HepG2 (cell line): ENCODE data around the gene MORN1. TPM values are rescaled to one million over a fixed set of nuclear protein-coding genes. Genes with fewer than 3 reads are reported as not detected.

Source experiments
- ATAC-seq: fragments of 200-7000 bp; cut with Tn5 transposase; 3 replicates; pipeline ENCODE4 v1.9.1; 2020; ENCODE audit warnings: mild to moderate bottlenecking, moderate library complexity
- BruUV-seq: library from RNA; stranded (reverse); fragments of 400-500 nt; replicated peaks from 2 replicates; lab custom pipeline; 2021; lab: Mats Ljungman, UMichigan
- CTCF ChIA-PET: fragments of 300-600 bp; formaldehyde crosslinking; extraction: SDS; loops from one replicate; lab custom pipeline; 2021; ENCODE audit warnings: low total read pairs, inconsistent platforms, low intra/inter-chr PET ratio; lab: Yijun Ruan, JAX
- POLR2A ChIA-PET: fragments of 350-600 bp; sonication (Branson Sonifier 250); formaldehyde crosslinking; loops from one replicate; lab custom pipeline; 2020; ENCODE audit warnings: antibody characterized with exemption, inconsistent platforms; lab: Yijun Ruan, JAX
- DNase-seq: peaks from one replicate; pipeline ENCODE4 v3.0.0-alpha.2; 2015; ENCODE audit warnings: low spot score
- FAIRE-seq: peaks from 3 replicates; lab custom pipeline; 2011; peaks lifted over from hg19 to GRCh38; lab: Jason Lieb, UNC
- H2AFZ ChIP-seq: one replicate; pipeline ENCODE4 v1.6.1; 2011; ENCODE audit warnings: low read length, inconsistent platforms
- H3K27ac ChIP-seq: fragments of 300-600 bp; 3 replicates; pipeline ENCODE4 v1.8.0; 2011; ENCODE audit warnings: mixed run types, mild to moderate bottlenecking, mixed read lengths, low read length, inconsistent platforms; ENCODE audit not compliant: insufficient read depth; ENCODE audit errors: extremely low read length
- H3K27me3 ChIP-seq, 2 experiments: fragments of 200-600 bp in 1 of 2; 2 replicates in 1 of 2; 3 replicates in 1 of 2; pipeline versions ENCODE4 v1.6.0 to v1.8.0; 2011; ENCODE audit warnings: low read length in 2 of 2, mild to moderate bottlenecking in 2 of 2, moderate library complexity in 2 of 2, inconsistent platforms in 1 of 2; ENCODE audit not compliant: insufficient read depth in 2 of 2, control insufficient read depth in 1 of 2
- H3K36me3 ChIP-seq, 2 experiments: fragments of 200-600 bp in 1 of 2; replicated peaks in 1 of 2; 2 replicates in 1 of 2; 3 replicates in 1 of 2; pipeline versions ENCODE4 v1.5.1 to v1.8.0; 2011; ENCODE audit warnings: low read length in 2 of 2, inconsistent platforms in 1 of 2; ENCODE audit not compliant: insufficient read depth in 2 of 2, control insufficient read depth in 1 of 2
- H3K4me1 ChIP-seq: 2 replicates; pipeline ENCODE4 v1.5.1; 2012; ENCODE audit warnings: low read length, inconsistent platforms; ENCODE audit not compliant: insufficient read depth
- H3K4me2 ChIP-seq: 2 replicates; pipeline ENCODE4 v1.6.0; 2011; ENCODE audit warnings: low read depth, low read length, inconsistent platforms
- H3K4me3 ChIP-seq, 3 experiments: fragments of 200-600 bp in 1 of 3; sonication (generic), shearing (Covaris generic) in 1 of 3; replicated peaks in 1 of 3; 2 replicates each; pipeline ENCODE4 v1.5.1; 2011 to 2016; ENCODE audit warnings: low read length in 3 of 3, inconsistent platforms in 2 of 3, low read depth in 2 of 3, mild to moderate bottlenecking in 2 of 3, control low read depth in 1 of 3, mixed read lengths in 1 of 3; ENCODE audit not compliant: insufficient read depth in 1 of 3
- H3K79me2 ChIP-seq: one replicate; pipeline ENCODE4 v1.6.1; 2011; ENCODE audit warnings: low read length, inconsistent platforms; ENCODE audit not compliant: insufficient read depth
- H3K9ac ChIP-seq: 2 replicates; pipeline ENCODE4 v1.6.0; 2011; ENCODE audit warnings: mild to moderate bottlenecking, low read depth, low read length, inconsistent platforms; ENCODE audit not compliant: insufficient read depth
- H3K9me3 ChIP-seq: 2 replicates; pipeline ENCODE4 v1.5.1; 2012; ENCODE audit warnings: mild to moderate bottlenecking, low read length
- H4K20me1 ChIP-seq: 2 replicates; pipeline ENCODE4 v1.6.0; 2011; ENCODE audit warnings: inconsistent platforms, mild to moderate bottlenecking, low read length, moderate library complexity; ENCODE audit not compliant: insufficient read depth
- AGO2 ChIP-seq: fragments of 200-400 bp; formaldehyde crosslinking; optimal IDR thresholded peaks from 2 replicates; pipeline ENCODE3; 2017; ENCODE audit warnings: mild to moderate bottlenecking, low read depth, low read length, moderate library complexity
- AHR ChIP-seq: IDR thresholded peaks from 2 replicates; pipeline ENCODE4 v1.6.1; 2018; ENCODE audit warnings: missing genetic modification reagents, missing compliant biosample characterization
- ATF7 ChIP-seq, 2 experiments: fragments of 450-650 bp in 1 of 2; sonication (generic) in 1 of 2; formaldehyde crosslinking in 1 of 2; IDR thresholded peaks; 2 replicates each; pipeline versions ENCODE4 v1.4.0 to v1.6.1; 2016 to 2020; ENCODE audit warnings: antibody characterized with exemption in 1 of 2, mild to moderate bottlenecking in 1 of 2, missing genetic modification reagents in 1 of 2
- ATF7-NPFF ChIP-seq: sonication (generic); formaldehyde crosslinking; IDR thresholded peaks from 2 replicates; pipeline ENCODE4 v1.8.1; 2023; ENCODE audit warnings: mild to moderate bottlenecking, low read depth, missing genetic modification reagents, moderate library complexity
- FOSL1 ChIP-seq: sonication (generic); formaldehyde crosslinking; IDR thresholded peaks from 2 replicates; pipeline ENCODE4 v1.9.0; 2021; ENCODE audit warnings: missing genetic modification reagents, borderline replicate concordance
- HES4 ChIP-seq: sonication (generic); formaldehyde crosslinking; IDR thresholded peaks from 2 replicates; pipeline ENCODE4 v1.9.0; 2021; ENCODE audit warnings: mild to moderate bottlenecking, missing genetic modification reagents, borderline replicate concordance
- HNRNPL ChIP-seq: fragments of 200-400 bp; formaldehyde crosslinking; IDR thresholded peaks from 2 replicates; pipeline ENCODE4 v1.6.1; 2017; ENCODE audit warnings: mild to moderate bottlenecking, low read depth, low read length
- NBN ChIP-seq: fragments of 450-650 bp; conservative IDR thresholded peaks from 2 replicates; pipeline ENCODE4 v1.6.1; 2017
- RBM22 ChIP-seq: fragments of 200-400 bp; formaldehyde crosslinking; optimal IDR thresholded peaks from 2 replicates; pipeline ENCODE3; 2017; ENCODE audit warnings: mild to moderate bottlenecking, low read length, moderate library complexity
- RXRA ChIP-seq: sonication (generic); formaldehyde crosslinking; IDR thresholded peaks from 2 replicates; pipeline ENCODE4 v1.5.1; 2020; ENCODE audit warnings: missing genetic modification reagents
- TARDBP ChIP-seq: sonication (generic); formaldehyde crosslinking; IDR thresholded peaks from 2 replicates; pipeline ENCODE4 v1.8.0; 2022; ENCODE audit warnings: mild to moderate bottlenecking, missing genetic modification reagents
- TOE1 ChIP-seq: sonication (generic); formaldehyde crosslinking; IDR thresholded peaks from 2 replicates; pipeline ENCODE4 v1.4.0; 2020; ENCODE audit warnings: mild to moderate bottlenecking, missing genetic modification reagents
- ZNF143 ChIP-seq: sonication (generic); formaldehyde crosslinking; IDR thresholded peaks from 2 replicates; pipeline ENCODE4 v1.4.0; 2020; ENCODE audit warnings: missing genetic modification reagents
- ZNF598 ChIP-seq: sonication (generic); formaldehyde crosslinking; IDR thresholded peaks from 2 replicates; pipeline ENCODE4 v1.5.1; 2020; ENCODE audit warnings: mild to moderate bottlenecking, missing genetic modification reagents, borderline replicate concordance
- ZSCAN20 ChIP-seq: sonication (generic); formaldehyde crosslinking; IDR thresholded peaks from 2 replicates; pipeline ENCODE4 v1.4.0; 2020; ENCODE audit warnings: missing genetic modification reagents, mild to moderate bottlenecking, borderline replicate concordance
- WGBS: methylation state at CpG from one replicate; pipeline ENCODE4 v1.1.6; 2017; ENCODE audit warnings: low lambda C conversion rate; 5-methylcytosine and 5-hydroxymethylcytosine counted together
- in situ Hi-C: cut with HindIII; loops from 2 replicates; pipeline ENCODE4 v1.10.0; 2017; ENCODE audit warnings: low pct_unique_long_range_greater_than_20kb; ENCODE audit not compliant: extremely low pct_ligation_motif_present
- intact Hi-C: fragments of 100-400 bp; cut with micrococcal nuclease; formaldehyde crosslinking; loops from one replicate; pipeline ENCODE4 v1.10.0; 2022; ENCODE audit not compliant: unreplicated experiment
- polyA plus RNA-seq, 8 experiments: library from polyadenylated mRNA; depleted of rRNA in 3 of 8; stranded (reverse) in 7 of 8; unstranded in 1 of 8; fragments of >200 nt; fragmentation: Illumina TruSeq in 4 of 8; extraction: Trizol in 4 of 8; gene quantifications; 2 replicates each; pipeline versions ENCODE4 v1.2.1 to v1.2.3, GENCODE V29; 2011 to 2016; ENCODE audit warnings: low read depth in 4 of 8, missing spikeins in 1 of 8, mixed read lengths in 1 of 8; ENCODE audit not compliant: insufficient read depth in 1 of 8
- total RNA-seq, 5 experiments: library from RNA; depleted of rRNA; stranded (reverse); fragments of >200 nt; fragmentation: Illumina TruSeq; extraction: Trizol; gene quantifications; 2 replicates each; pipeline ENCODE4 v1.2.3, GENCODE V29; 2016; ENCODE audit warnings: low read depth in 1 of 5
- TF ChIP-seq, protein P1 (sequence below), 2 experiments: IDR thresholded peaks; 2 replicates each; pipeline ENCODE4 v1.6.1; 2011 to 2012; ENCODE audit warnings: low read length in 2 of 2, borderline replicate concordance in 1 of 2, low read depth in 1 of 2, mild to moderate bottlenecking in 1 of 2, moderate library complexity in 1 of 2

Gene MORN1
- total and polyA plus RNA-seq, 2 of the 13 experiments (the other 11 are each of a cell fraction or from before 2014, with no cell fraction given), result 3.1 to 6.5 TPM

DNA sequence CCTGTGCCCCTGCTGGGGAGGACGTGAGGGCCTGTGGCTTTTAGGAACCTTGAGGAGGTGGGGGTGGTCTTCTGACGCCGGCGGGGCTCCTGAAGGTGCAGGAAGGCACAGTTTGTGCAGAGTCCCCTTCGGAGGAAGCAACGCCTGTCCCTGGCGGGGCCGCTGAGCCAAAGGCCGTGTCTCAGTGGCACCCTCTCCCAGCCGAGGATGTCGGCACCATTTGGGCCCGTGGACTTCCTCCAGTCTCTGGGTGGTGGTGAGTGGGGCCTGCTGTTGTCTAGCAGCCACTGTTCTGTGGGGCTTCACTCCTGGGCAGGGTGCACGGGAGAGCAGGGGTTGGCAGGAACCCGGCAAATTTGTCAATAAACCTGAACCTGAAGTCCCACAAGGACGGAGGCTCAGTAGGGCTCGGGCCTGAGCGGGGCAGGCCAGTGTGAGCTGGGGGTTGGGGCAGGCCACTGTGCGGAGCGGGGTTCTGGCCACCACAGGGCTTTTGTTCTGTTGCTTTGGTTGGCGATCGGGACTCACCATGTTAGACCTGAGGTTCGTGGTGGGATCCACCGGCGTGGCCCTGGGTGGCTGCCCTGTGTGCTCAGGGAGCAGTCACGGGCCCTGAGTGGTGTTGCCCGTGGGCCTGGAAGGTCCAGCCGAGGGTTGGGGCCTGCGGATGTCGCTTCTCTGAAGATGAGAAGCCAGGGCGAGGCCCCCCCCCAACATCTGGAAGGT, 98.5 kb downstream of the MORN1 start:
- DNase-seq (no peak), FAIRE-seq (no peak), ATAC-seq (no peak)
- H4K20me1 ChIP-seq, result peaks cover 36% of the 10 kb centered on the region; the same call in 1 of the 2 replicates
- in situ Hi-C loops, result no loop called here
- H3K9me3 ChIP-seq, result no peaks in the 10 kb centered on the region
- H3K27ac ChIP-seq, result no peak overlapping the region
- H3K27me3 ChIP-seq, result no peaks in the 10 kb centered on the region
- intact Hi-C loops, result no loop called here
- H3K4me1 ChIP-seq, result no peaks in the 10 kb centered on the region
- no peak overlapping the region for H2AFZ ChIP-seq
- no peak overlapping the region for H3K4me2 ChIP-seq
- ChIA-PET CTCF (no interaction called here), POLR2A (no interaction called here)
- WGBS, result 95% methylated on average over 10 of the region's 30 CpGs
- H3K79me2 ChIP-seq, result peaks cover 85% of the 10 kb centered on the region
- TF ChIP-seq AGO2, result peak; percentile 20
- TF ChIP-seq RBM22, result peak; percentile 20
- no peak for TF ChIP-seq TOE1 (CRISPR knock-in tag)
- no peak overlapping the region for H3K9ac ChIP-seq
- no TSS peak for BruUV-seq
- H3K36me3 ChIP-seq, result peaks cover 4 to 7% of the 10 kb centered on the region in 2 experiments; a peak in 2 of 5 replicates
- H3K4me3 ChIP-seq, result no peak overlapping the region

DNA sequence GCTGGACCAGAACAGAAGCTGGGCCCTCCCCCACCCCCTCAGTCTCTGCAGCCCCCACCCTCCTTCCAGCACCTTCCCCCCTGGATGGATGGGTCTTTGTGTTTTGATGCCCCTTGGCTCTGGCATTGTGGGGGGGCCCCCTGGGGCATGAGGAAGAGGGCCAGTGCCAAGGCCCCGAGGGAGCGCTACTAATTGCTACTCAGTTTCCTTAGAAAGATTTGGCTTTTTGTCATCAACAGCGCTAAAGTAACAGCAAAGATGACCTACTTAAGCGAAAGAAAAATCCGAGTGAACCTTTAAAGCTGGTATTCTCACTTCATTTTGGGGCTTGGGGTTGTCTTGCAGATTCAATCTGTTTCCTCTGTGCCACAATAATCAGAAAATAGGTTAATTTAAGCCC, 99.8 kb downstream of the MORN1 start:
- Histone ChIP-seq H3K9ac (no peak overlapping the region), H3K79me2 (peaks cover 75% of the 10 kb centered on the region), H3K4me1 (no peaks in the 10 kb centered on the region), H3K4me2 (no peak overlapping the region), H4K20me1 (peaks cover 32% of the 10 kb centered on the region; the same call in 1 of the 2 replicates), H3K27me3 (no peaks in the 10 kb centered on the region), H3K27ac (no peak overlapping the region), H3K9me3 (no peaks in the 10 kb centered on the region), H3K4me3 (no peak overlapping the region), H2AFZ (no peak overlapping the region), H3K36me3 (peaks cover 4 to 10% of the 10 kb centered on the region in 2 experiments; a peak in 2 of 5 replicates)
- FAIRE-seq (no peak), ATAC-seq (no peak), DNase-seq (no peak)
- CTCF ChIA-PET, result no interaction called here
- BruUV-seq, result no TSS peak
- over 99% methylated on average over 5 of the region's 5 CpGs for WGBS
- in situ Hi-C loops (no loop called here), intact Hi-C loops (no loop called here)
- POLR2A ChIA-PET, result no interaction called here
- TF ChIP-seq HNRNPL, result no peak
- TF ChIP-seq ZSCAN20 (CRISPR knock-in tag), result no peak
- TF ChIP-seq AHR (CRISPR knock-in tag), result no peak
- TF ChIP-seq FOSL1 (CRISPR knock-in tag), result no peak
- no peak for TF ChIP-seq ATF7-NPFF (CRISPR knock-in tag)
- TF ChIP-seq, protein P1, sequence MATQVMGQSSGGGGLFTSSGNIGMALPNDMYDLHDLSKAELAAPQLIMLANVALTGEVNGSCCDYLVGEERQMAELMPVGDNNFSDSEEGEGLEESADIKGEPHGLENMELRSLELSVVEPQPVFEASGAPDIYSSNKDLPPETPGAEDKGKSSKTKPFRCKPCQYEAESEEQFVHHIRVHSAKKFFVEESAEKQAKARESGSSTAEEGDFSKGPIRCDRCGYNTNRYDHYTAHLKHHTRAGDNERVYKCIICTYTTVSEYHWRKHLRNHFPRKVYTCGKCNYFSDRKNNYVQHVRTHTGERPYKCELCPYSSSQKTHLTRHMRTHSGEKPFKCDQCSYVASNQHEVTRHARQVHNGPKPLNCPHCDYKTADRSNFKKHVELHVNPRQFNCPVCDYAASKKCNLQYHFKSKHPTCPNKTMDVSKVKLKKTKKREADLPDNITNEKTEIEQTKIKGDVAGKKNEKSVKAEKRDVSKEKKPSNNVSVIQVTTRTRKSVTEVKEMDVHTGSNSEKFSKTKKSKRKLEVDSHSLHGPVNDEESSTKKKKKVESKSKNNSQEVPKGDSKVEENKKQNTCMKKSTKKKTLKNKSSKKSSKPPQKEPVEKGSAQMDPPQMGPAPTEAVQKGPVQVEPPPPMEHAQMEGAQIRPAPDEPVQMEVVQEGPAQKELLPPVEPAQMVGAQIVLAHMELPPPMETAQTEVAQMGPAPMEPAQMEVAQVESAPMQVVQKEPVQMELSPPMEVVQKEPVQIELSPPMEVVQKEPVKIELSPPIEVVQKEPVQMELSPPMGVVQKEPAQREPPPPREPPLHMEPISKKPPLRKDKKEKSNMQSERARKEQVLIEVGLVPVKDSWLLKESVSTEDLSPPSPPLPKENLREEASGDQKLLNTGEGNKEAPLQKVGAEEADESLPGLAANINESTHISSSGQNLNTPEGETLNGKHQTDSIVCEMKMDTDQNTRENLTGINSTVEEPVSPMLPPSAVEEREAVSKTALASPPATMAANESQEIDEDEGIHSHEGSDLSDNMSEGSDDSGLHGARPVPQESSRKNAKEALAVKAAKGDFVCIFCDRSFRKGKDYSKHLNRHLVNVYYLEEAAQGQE (IDR thresholded peaks at IDR 0.05; ENCODE audit: borderline replicate concordance in 1 of 2, low read depth in 1 of 2, low read length in 2 of 2), result no peak
- TF ChIP-seq ZNF143, result no peak
- no peak for TF ChIP-seq HES4
- no peak for TF ChIP-seq NBN
- TF ChIP-seq RXRA (CRISPR knock-in tag), result no peak
- TF ChIP-seq ATF7 (IDR thresholded peaks at IDR 0.05), result no peak
- TF ChIP-seq ATF7 (CRISPR knock-in tag; IDR thresholded peaks at IDR 0.05), result no peak
- no peak for TF ChIP-seq TARDBP
- no peak for TF ChIP-seq ZNF598 (CRISPR knock-in tag)
